Forelimb muscle (tissue), 1 donor: ENCODE data around the gene OR10G3. TPM values are rescaled to one million over a fixed set of nuclear protein-coding genes. Genes with fewer than 3 reads are reported as not detected.
A peak's percentile ranks its signal among the peaks of the same experiment; 100 is the strongest.
"Not testable (repeated sequence)": the region's sequence is repeated elsewhere in the genome, so short reads cannot be mapped to it uniquely, and the experiment has no call there.

Source experiments
- DNase-seq: peaks from one replicate; pipeline ENCODE4 v3.0.0-alpha.2; 2013; ENCODE audit warnings: low read depth
- polyA plus RNA-seq: library from polyadenylated mRNA; unstranded; fragments of 120-200 nt; gene quantifications from one replicate; pipeline ENCODE4 v1.2.1, GENCODE V29; 2013; ENCODE audit not compliant: insufficient read length

OR10G3 gene, protein sequence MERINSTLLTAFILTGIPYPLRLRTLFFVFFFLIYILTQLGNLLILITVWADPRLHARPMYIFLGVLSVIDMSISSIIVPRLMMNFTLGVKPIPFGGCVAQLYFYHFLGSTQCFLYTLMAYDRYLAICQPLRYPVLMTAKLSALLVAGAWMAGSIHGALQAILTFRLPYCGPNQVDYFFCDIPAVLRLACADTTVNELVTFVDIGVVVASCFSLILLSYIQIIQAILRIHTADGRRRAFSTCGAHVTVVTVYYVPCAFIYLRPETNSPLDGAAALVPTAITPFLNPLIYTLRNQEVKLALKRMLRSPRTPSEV
- polyA plus RNA-seq = not detected

DNA sequence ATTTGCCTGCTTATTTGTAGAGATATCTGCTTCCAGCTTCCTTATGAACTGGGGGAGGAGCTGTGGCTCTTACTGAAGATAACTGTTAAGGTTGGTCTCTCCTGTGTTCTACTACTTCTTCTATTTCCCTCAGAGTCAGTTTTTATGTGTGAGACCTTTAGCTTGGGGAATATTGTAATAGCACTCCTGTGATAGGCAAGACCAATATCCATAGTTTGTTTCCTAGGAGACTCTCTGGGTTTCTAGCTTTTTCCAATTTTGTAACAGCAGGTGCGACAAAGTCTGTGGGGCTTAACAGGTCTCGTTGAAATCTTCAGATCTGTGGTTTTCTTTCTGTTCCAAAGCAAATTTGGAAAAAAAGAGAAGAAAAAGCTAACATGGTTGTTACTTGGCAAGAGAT, at the start of gene OR10G3:
Gene OR10G3, minus strand, starts transcription at position 101 of the 400 bp plus-strand sequence. CDS start 9,332 bp downstream, outside the sequence.
- DNase-seq = no peak

DNA sequence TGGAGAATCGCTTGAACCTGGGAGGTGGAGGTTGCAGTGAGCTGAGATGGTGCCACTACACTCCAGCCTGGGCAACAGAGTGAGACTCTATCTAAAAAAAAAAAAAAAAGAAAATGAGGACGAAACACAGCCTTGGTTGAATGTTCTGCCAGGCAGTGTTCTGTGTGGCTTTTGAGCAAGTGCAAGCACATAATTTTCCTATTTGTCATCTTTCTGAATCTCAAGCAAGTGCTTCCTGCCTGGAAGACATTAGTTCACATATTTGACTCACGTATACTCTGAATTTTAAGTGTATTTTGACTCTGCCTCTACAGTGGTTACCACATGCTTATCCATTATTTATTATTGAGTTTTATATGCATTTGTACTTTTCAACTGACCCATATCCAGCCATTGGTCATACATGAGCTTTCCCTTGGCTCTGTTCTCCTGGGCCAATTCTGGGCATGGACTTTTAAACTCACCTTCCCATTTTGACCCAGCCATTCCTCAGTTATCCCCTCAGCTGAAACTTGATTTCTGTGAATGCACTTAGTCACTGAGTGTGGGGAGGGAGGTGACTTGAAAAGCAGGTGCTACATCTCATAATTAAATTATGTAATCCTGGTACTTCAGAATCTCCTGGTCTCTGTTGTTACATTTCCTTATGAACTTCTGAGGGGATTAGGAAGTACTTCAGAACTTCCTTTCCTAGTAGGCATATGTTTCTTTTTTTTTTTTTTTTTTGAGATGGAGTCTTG, 46.8 kb upstream of the OR10G3 start:
- DNase-seq = no peak

DNA sequence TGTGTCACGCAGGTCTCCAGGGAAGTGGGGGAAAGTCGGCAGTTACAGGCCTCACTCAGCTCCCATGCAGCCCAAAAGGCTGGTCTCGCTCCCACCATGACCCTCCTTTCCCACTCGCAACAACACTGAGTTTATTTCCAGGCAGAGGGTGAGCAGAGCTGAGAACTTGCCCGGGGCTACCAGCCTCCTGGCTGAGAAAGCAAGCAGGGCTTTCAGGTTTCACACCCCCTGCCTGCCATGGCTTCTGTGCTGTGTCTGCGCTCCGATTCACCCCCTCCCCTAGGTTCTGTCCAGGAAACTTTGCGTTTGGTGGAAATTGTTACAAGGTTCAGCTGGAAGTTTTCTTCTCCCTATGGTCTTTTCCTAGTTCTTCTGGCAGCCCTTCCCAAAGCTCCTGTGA, 37.7 kb upstream of the OR10G3 start:
- DNase-seq = no peak

DNA sequence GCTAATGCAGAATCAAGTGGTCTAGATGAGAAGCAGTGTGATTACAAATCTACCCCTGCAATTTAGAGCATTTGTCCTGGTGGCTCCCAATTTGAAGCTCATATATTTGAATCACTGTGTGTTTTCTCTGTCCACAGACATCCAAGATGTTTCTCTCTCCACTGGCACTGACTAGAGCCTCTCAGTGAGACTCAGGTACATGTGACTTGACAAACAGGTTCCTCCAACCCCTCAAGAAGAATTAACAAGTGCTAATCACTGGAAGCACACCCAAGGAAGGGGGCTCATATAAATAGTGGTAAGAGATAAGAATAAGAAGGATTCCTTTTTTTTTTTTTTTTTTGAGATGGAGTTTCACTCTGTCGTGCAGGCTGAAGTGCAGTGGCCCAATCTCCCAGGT, 34.4 kb upstream of the OR10G3 start:
- DNase-seq = no peak

DNA sequence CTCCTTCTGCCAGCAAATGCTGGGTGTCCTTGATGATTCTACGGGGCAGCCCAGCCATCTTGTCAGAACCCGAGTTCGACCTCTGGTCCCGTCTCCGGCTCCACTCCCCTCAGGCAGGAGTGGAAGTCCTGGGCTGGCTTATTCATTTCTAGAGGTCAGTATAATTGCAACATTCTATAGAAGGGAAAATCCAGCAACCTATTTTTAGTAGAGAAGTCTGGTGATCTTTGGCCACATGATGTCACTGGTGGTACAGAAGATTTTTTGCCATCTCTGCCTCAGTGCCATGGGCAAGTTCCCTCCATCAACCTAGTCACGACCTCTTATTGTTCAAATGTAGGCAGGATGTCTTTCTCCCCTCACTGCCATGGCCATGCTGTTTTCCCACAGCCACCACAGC, 32.4 kb upstream of the OR10G3 start:
- no peak for DNase-seq

DNA sequence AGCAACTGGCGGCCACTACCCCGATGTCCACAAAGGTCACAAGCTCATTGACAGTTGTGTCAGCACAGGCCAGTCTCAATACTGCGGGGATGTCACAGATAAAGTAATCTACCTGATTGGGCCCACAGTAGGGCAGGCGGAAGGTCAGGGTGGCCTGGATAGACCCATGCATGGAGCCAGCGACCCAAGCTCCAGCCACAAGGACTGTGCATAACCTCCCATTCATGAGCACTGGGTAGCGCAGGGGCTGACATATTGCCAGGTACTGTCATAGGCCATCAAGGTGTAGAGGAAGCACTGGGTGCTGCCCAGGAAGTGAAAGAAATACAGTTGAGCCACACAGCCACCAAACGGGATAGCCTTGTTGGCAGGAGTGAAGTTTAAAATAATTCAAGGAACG, 22.3 kb upstream of the OR10G3 start:
- DNase-seq = not testable (repeated sequence)

DNA sequence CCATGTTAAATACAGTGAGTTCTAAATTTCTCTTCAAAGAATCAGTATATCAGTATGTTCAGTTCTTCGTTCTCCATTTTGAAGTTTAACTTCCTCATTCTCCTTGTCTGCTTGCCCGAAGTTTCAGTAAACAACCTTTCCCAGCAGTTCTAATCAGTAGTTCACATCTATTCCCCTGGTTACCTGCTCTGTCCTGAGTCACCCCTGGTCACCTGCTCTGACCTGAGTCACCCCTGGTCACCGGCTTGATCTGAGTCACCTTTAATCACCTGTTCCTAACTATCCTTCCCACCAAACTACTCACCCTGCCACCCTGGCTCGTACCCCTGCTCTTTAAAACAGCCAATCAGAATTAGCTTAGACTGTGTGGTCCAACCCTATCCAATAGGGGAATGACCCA, 9.4 kb upstream of the OR10G3 start:
- DNase-seq = no peak

DNA sequence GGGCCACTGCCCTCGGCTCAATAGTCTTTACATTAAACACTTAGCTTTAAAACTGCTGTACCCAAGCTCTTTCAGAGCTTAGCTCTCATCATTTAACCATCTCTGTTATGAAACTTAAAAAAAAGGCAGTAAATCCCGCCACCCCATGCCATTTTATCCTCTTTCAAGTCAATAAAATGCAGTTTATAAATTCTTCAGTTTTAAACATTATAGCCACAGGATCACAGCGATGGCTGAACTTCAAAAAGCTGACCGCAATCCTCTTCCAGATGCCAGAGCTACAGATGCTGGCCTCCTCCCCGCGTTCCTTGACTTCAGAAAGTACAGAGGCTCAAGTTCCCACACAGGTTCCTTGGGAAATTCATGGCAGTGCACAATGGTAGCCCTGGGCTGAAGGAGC, 4.2 kb downstream of the OR10G3 start:
- DNase-seq = no peak

DNA sequence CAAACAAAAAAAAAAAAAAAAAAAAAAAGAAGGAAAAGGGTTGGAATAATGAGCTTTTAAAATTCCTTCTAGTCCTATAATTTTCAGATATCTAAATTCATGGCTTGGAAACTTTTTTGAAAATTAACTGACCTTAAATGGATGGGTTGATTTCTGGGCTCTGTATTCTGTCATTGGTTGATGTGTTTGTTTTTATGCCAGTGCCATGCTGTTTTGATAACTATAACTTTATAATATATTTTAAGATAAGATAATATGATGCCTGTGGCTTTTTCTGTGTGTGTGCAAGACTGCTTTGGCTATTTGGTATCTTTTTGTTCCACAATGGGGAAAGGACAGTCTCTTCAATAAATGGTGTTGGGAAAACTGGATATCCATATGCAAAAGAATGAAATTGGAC, 7.3 kb downstream of the OR10G3 start:
- no peak for DNase-seq

DNA sequence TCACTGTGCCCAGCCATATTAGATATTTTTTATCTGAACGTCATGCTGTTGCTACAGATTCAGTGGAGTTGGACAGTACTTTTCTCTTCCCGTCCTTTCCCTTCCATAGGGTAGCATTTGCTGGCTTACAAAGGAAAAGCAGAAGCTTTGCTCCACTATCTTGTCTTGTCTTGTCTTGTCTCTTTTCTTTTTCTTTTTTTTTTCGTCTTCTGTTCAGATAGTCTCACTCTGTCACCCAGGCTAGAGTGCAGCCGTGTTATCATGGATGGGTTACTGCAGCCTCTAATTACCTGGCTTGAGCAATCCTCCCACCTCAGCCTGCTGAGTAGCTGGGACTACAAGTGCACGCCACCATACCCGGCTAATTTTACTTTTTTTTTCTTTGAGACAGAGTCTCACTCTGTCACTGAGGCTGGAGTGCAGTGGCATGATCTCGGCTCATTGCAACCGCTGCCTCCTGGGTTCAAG, 21.1 kb downstream of the OR10G3 start:
- DNase-seq = no peak

DNA sequence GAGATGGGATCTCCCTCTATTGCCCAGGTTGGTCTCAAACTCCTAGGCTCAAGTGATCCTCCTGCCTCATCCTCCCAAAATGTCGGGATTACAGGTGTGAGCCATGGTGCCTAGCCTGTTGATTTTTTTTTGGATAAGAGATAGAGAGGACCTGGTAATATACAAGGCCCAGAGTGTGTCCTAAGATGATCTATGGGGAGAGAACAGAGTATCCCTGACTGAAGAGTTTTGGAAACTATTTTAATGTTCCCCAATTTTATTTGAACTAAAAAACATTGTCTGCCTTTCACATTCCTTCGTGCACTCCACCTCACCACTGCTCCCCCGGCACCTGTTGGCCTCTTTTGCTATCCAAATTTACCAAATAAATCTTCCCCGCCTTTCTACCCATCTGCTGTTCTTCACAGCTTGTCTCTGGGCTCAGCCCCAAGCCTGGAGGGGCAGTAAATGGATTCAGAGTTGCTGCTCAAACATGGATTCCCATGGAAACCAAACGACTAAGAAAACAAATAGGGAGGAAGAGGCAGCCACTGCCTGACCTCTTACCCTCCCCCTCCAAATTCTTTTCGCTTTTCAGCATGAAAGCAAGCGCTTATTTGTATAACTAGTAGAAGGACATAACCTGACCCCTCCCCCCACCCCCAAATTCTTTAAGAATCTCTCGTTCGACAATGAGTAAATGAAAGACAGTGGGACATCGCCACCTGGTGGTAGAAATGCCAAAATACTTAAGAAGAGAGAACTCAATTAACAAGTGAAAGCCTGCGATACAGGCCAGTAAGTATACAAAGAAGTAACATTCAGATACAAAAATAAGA, 22.6 kb downstream of the OR10G3 start:
- peak; percentile 87 for DNase-seq

DNA sequence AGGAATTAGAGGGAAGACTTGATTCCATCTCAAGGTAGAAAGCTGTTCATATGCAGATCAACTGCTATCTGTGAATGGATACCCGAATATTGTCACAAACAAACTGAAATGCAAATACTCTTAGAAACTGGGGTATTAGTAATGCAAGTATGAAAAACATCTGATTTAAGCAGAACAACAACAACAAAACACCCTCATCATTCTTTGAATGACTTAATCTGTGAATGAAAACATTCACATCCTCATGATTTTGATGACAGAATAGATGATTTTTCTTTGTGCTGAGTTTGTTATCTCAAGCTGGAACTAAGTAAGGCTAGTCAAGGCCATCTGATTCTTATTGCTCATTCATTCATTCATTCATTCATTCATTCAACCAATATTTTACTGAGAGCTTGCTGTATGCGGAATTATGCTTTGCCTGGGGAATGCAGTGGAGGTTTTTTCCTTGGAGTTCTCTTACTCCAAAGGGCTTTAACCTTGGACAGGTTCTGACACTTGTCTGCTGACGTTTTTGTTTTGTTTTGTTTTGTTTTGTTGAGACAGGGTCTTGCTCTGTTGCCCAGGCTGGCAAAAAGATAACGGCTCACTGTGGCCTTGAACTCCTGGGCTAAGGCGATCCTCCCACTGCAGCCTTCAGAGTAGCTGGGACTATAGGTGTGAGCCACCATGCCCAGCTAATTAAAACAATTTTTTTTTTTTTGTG, 23.3 kb downstream of the OR10G3 start:
- no peak for DNase-seq

DNA sequence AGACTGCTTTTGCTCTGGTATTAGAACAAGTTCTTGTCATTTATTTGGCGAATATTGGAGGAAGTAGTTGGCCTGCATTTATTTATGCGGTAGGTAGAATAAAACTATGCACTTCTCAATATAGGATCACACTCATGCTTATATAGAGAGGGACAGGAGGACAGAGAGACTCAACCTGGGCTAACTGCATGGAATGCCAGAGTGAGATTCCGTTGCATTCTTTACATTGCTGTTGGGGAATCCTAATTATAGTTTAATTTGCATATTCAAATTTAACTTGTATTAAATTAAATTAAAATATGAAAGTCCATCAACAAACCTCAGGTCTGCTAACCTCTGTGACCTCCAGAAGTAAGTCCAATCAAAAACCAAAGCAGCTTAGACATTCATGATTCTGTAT, 26.6 kb downstream of the OR10G3 start:
- DNase-seq = no peak

DNA sequence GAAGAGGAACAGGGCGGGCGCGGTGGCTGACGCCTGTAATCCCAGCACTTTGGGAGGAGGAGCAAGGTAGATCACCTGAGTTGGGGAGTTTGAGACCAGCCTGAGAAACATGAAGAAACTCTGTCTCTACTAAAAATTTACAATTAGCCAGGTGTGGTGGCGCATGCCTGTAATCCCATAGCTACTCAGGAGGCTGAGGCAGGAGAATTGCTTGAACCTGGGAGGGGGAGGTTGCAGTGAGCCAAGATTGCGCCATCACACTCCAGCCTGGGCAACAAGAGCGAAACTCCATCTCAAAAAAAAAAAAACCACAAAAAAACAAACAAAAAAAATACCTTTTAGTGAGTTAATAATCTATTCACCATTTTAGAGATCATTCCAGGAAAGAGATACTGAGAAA, 35.3 kb downstream of the OR10G3 start:
- DNase-seq = not testable (repeated sequence)

DNA sequence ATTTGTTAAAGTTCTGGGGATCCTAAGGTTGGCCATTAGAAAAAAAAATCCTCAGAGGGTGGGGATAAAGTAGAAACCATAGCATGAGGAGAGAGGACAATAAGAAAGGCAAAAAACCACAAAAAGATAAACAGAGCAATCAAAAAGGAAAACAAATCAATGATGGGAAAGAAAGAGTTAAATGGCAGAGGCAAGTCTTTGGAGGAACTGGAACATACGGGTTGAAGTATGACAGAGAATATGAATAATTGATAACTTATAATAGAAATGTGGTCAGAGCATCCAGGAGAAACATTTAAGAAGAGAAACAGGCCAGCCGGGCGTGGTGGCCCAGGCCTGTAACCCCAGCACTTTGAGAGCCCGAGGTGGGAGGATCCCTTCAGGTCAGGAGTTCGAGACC, 35.9 kb downstream of the OR10G3 start:
- DNase-seq = no peak

DNA sequence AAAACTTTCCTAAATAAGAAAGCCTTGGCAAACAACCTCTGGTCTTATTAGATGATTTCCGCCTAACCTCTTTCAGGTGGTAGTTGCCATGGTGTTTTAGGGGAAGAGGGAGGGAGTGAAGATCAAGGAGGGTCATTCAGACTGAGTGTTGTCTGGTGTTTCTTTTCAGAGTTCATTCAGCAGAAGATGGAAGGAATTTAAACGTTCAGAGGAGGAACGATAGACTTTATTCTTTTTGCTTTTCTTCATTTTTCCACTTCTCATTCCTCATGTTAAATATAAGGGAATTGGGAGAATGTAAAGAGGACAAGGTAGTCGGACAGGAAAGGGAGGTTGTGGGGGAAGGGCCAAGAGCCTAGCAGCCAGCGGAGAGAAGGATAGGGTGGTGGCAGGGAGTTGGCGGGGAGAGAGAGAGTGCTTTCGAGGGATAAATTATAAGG, 36.3 kb downstream of the OR10G3 start:
- DNase-seq = no peak

DNA sequence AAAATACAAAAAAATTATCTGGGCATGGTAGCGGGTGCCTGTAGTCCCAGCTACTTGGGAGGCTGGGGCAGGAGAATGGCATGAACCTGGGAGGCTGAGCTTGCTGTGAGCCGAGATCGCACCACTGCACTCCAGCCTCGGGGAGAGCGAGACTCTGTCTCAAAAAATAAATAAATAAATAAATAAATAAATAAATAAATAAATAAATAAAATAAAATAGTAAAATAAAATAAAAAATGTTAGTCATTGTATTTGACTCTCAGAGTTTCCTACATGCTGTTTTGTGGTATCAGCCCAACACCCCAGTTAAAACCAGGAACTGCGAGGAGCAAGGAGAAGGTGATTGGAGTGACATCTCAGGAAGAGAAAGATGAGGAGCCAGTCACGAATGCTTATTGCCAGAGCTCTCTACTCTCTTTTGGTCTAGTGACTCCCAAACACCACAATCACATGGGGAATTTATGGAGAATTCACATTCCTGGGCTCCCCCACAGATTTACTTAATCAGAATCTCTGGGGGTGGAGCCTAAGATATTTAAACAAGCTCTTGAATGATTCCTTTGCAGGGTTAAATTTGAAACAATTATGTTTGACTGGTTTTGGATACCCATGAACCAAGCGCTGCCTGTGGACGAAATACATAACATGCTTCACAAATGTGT, 38.3 kb downstream of the OR10G3 start:
- DNase-seq = no peak

DNA sequence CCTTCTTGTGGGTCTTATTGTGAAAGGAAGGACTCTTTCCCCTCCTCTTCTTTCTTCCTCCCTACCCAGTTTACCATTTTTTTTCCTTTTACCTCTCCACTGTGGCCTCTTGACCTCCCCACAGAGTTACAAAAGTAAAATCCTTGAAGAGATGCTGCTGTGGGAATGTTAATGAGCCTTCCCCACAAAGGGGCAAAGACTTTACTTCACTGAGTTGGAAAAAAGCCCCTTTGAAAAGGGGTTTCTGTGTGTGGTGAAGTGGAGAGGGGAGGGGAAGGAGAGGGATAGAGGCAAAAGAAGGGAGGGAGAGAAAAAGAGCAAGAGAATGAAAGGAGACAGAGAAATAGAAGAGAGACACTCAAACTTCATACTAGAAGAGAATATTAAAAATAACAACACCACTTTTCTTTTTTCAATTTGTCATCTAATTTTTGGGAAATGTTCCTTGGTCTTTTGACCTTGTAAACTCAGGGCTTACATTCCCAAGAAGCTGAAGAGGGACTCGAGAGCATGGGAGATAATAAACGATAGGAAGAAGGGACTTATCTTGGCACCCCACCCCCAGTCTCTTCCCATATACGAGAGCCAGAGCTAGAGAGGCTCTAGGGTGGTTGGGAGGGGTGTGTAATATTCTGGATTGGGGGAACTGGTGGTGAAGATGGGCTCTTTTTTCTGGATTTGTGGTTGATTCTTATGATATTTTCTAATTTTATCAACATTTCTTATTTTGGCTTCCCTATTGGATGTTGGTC, 40.5 kb downstream of the OR10G3 start:
- no peak for DNase-seq

DNA sequence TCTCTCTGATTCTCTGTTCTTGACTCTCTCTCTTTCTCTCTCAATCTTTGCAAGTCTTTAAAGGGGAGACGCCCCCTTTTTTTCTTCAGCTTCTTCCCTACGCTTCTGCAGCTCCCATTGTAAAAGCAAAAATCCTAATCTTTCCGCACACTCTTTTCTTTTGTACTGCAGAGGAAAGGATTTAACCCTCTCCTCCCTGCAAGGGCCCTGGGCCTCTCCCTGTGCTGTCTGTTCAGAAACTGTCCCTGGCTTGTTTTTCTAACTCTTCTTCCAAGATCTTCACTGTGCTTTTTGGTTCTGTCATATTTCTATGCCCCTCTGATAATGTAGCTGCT, 42.8 kb downstream of the OR10G3 start:
- DNase-seq = no peak

DNA sequence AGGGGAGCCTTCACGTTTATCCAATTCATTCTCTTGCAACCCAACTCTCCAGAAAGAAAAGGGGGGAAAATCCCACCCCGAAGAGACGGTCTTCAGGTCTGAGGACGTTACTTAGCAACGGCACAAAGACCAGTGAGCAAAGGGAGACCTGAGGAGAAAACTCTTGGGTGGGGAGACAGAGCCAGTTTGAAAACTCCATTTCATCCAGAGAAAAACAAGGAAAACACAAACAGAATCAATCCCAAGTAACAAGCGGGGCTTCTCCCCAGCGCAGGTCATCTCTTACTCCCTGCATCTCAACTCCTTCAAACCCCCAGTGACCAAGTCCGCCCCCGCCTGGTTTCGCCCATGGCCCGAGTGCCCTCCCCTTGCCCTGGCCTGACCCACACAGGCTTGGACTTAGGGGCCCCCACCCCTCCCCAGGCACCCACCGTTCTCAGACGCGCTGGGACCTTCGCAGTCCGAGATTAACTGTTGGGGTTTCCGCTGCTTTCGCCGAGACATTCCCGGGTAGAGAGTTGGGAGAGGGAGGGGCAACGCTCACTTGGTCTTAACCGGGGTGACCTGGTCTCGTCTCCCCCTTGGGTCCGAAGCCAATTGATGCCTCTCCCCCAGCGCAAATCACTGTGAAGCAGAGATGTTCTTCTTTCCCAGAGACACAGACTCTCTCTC, 43.3 kb downstream of the OR10G3 start:
- DNase-seq = no peak
